NCI-H345 treated with DMSO at 0.1 percent for 48 hours (cell line): ENCODE data around the gene ISG15.
"Not testable (repeated sequence)": the region's sequence is repeated elsewhere in the genome, so short reads cannot be mapped to it uniquely, and the experiment has no call there.

Experiments
- DNase-seq: peaks from one replicate; lab custom pipeline; 2025; ENCODE audit not compliant: unreplicated experiment; lab: John Stamatoyannopoulos, UW

Gene ISG15

GRCh38 chr1:1011396-1011949 is 1.8 kb upstream of the ISG15 start:
- DNase-seq, result no peak

GRCh38 chr1:1012736-1013104 is 577 bp upstream of the ISG15 start:
- DNase-seq, result not testable (repeated sequence)

- no peak for DNase-seq
Observed at GRCh38 chr1:1013922-1014648, 788 bp downstream of the ISG15 start.

GRCh38 chr1:1014799-1015681 is 1.7 kb downstream of the ISG15 start:
- DNase-seq, result no peak

- DNase-seq, result not testable (repeated sequence)
Observed at GRCh38 chr1:1017397-1018320, 4.4 kb downstream of the ISG15 start.

- not testable (repeated sequence) for DNase-seq
Observed at GRCh38 chr1:1018321-1018685, 5.0 kb downstream of the ISG15 start.

- DNase-seq, result peak; percentile 28
Observed at GRCh38 chr1:1019122-1019999, 6.1 kb downstream of the ISG15 start.

- no peak for DNase-seq
Observed at GRCh38 chr1:1020000-1020404, 6.7 kb downstream of the ISG15 start, which contains the start of gene AGRN. AGRN (plus strand) TSS chr1:1020120; CDS start chr1:1020173, 53 bp downstream.

GRCh38 chr1:1020415-1021009 is 7.2 kb downstream of the ISG15 start:
- DNase-seq, result no peak

GRCh38 chr1:1021010-1021919 is 8.0 kb downstream of the ISG15 start:
- no peak for DNase-seq

- no peak for DNase-seq
Observed at GRCh38 chr1:1021920-1022259, 8.6 kb downstream of the ISG15 start.

- no peak for DNase-seq
Observed at GRCh38 chr1:1022302-1023009, 9.2 kb downstream of the ISG15 start.

GRCh38 chr1:1023700-1024099 is 10.4 kb downstream of the ISG15 start:
- DNase-seq, result no peak

- no peak for DNase-seq
Observed at GRCh38 chr1:1024149-1024770, 11.0 kb downstream of the ISG15 start.

GRCh38 chr1:1024771-1025699 is 11.7 kb downstream of the ISG15 start:
- no peak for DNase-seq

GRCh38 chr1:1025730-1026129 is 12.4 kb downstream of the ISG15 start:
- no peak for DNase-seq
